Measurements from ENCODE around the gene NAV1.

DNA sequence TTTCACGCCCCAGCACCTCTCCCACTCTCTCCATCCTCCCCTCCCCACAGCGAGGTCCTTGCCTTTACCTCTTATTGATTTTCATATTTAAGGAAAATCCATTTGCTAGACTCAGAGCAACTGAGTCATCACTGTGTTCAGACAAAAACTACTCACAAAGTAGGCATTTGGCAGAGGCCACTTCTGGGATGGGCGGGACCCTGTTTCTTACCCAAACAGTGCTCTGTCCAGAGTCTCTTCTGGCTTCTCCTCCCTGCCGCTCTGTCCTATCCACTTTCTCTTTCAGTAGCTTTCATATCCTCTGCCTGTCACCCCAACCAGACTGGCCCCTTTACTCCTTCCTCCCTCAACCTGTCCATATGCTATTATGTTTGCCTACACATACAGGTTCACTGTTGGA lies 2.4 kb upstream of the NAV1 start:
- TF ChIP-seq TARDBP (IDR thresholded peaks at IDR 0.05) (no peak), SUZ12 (IDR thresholded peaks at IDR 0.05) (no peak), FOXM1 (IDR thresholded peaks at IDR 0.05; ENCODE audit: borderline replicate concordance) (no peak), FOXK2 (IDR thresholded peaks at IDR 0.05) (no peak), ZNF384 (IDR thresholded peaks at IDR 0.05) (no peak), L3MBTL2 (conservative IDR thresholded peaks at IDR 0.05) (no peak)
